ENCODE data around the gene APOBEC3F. TPM values are rescaled to one million over a fixed set of nuclear protein-coding genes. Genes with fewer than 3 reads are reported as not detected.
"Not testable (repeated sequence)": the region's sequence is repeated elsewhere in the genome, so short reads cannot be mapped to it uniquely, and the experiment has no call there.

The APOBEC3F gene
- total RNA-seq = 0.82 TPM

DNA sequence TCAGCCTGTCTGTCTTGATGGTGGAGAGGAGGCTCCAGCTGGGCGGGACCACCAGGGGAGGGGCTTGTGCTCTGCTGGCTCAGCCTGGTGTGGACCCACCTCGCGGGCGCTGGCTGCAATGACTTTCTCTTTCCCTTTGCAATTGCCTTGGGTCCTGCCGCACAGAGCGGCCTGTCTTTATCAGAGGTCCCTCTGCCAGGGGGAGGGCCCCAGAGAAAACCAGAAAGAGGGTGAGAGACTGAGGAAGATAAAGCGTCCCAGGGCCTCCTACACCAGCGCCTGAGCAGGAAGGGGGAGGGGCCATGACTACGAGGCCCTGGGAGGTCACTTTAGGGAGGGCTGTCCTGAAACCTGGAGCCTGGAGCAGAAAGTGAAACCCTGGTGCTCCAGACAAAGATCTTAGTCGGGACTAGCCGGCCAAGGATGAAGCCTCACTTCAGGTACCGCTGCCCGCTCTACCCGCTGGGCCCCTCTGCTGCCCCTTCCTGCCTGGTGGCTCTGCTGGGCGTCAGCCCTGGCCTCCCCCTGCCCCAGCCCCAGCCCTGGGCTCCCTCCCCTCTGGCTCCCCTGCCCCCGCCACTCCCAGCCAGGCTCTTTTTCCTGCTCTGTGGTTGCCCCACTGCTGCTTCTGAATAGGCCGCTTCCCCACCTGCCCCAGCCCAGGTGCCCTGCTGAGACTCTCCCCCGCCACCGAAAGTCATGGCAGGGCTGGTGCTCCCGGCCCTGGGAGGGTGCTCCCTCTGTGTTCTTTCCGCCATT, at the start of gene APOBEC3F:
TSS of gene APOBEC3F (plus strand) at position 327 of the 759 bp plus-strand sequence. CDS start at position 424, 97 bp downstream.
- not testable (repeated sequence) for FAIRE-seq; DNase-seq (ENCODE audit: low spot score in 2 of 2)

DNA sequence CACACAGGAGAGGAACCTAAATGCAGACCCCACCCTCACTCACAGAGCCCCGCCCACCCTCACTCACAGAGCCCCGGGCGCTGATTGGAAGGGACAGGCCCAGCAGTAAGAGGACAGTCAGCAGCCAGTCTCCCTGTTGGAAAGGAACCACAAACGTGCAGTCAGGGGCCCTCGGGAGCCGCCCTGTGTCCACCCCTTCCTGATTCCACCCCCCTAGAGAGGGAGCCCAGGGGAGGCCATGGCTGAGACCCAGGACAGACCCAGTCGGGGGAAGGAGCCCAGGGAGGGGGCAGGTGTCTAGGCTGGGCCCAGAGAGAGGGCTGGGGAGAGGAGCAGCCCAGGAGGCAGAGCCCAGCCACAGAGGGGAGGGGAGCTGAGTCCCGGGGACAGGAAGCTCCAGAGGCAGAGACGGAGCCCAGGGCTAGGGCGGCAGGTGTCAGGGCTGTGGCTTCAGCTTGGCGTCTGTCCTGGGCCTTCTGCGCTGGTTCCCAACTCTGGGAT, 47.7 kb upstream of the APOBEC3F start:
- DNase-seq (ENCODE audit: low spot score in 2 of 2); FAIRE-seq: not testable (repeated sequence)

DNA sequence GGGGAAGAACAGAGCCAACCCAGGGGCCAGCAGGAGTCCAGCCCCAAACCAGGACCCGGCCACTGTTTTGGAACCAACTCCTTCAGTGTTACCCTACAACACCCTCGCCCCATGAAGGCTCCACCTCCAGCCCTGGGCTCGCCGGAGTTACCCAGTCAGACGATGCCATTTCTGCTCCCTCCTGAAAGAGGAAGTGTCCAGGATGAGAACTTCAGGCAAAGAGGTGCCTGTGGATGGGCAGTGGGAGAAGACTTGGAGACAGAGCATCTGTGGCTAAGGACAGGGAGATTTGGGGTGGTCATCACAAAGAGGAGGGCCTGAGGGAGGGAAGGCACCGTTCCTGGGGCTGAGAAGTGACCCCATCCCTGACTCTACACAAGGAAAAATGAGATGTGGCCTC, 44.6 kb upstream of the APOBEC3F start:
- FAIRE-seq (no peak), DNase-seq (ENCODE audit: low spot score in 2 of 2) (no peak)

DNA sequence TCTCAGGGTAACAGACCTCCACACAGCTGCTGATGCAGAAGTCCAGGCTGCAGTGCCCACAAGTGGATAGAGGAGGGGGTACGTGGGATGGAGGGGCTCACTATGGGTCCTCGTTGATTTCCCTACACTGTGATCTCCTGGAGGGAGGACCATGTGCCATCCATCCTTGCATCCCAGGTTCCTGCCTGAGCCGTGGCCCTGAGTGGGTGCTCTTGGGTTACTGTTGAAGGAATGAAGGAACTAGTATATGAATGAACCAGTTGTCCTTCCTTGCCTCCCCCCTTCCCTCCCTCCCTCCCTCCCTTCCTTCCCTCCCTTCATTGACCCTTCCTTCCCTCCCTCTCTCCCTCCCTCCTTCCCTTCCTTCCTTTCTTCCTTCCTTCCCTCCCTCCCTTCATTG, 43.1 kb upstream of the APOBEC3F start:
- FAIRE-seq (no peak), DNase-seq (ENCODE audit: low spot score in 2 of 2) (no peak)

DNA sequence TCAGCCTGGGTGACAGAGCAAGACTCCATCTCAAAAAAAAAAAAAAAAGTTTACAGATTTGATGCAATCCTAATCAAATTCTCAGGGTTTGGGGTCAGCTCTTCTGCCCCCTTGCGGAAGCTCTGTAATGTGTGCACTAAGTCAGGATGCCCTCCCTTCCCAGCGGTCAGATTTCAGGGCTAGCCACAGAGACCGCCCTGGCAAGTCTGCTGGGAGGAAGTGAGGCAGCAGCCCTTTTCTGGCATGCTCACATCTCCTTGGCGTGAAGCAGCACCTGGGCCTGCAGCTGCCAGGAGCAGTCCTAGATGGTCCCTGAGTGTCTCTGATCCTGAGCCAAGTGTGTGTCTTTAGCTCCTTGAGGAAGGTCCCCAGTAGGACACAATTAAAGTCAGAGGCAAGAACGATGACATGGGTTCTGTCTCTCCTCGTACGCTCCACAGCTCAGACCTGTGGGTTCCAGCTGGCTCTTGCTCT, 37.5 kb upstream of the APOBEC3F start:
- FAIRE-seq (no peak), DNase-seq (ENCODE audit: low spot score in 2 of 2) (peak; percentile 56 to 74)

DNA sequence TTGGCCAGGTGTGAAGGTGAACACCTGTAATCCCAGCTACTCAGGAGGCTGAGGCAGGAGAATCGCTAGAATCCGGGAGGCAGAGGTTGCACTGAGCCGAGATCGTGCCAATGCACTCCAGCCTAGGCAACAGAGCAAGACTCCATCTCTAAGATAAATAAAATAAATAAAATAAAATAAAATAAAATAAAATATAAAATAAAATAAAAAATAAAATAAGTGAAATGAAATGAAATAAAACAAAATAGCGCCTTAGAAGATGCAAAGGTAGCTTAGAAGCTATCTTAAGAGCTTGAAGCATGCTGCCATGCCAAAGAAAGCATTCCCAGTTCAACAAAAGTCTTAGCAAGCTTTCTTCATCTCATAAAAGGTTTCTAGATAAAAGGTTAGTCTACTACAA, 33.5 kb upstream of the APOBEC3F start:
- DNase-seq (ENCODE audit: low spot score in 2 of 2) (no peak), FAIRE-seq (no peak)

DNA sequence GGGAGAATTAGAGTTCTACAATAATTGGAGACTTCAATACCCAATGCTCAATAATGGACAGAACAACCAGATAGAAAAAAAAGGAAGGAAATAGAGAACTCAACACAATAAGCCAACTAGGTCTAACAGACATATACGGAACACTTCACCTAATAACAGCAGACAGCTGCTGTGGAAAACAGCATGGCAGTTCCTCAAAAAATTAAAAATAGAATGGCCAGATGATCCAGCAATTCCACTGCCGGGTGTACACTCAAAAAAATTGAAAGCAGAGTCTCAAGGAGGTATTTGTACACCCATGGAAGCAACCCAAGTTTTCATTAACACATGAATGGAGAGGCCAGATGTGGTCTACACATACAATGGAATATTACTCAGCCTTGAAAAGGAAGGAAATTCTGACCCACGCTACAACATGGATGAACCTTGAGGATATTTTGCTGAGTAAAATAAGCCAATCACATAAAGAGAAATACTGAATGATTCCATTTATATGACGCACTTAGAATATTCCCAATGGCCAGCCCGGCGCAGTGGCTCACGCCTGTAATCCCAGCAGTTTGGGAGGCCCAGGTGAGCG, 32.3 kb upstream of the APOBEC3F start:
- DNase-seq (ENCODE audit: low spot score in 2 of 2); FAIRE-seq: not testable (repeated sequence)

DNA sequence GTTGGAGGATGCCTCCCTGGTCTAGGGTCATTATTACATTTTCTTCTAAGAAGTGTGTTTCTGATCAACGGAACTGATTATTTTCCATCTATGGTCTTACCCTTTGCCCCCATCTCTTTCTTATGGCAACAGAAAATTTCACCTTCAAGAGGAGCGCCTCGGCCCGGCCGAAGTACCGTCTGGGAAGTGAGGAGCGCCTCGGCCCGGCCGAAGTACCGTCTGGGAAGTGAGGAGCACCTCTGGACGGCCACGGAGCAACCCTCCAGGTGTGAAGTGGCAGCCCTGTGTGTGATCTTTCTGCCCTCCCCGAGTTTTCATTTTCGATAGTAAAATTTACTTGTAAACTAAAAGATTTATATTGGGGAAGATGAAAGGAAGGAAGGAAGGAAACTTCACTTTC, 29.7 kb upstream of the APOBEC3F start:
- FAIRE-seq (no peak), DNase-seq (ENCODE audit: low spot score in 2 of 2) (no peak)

DNA sequence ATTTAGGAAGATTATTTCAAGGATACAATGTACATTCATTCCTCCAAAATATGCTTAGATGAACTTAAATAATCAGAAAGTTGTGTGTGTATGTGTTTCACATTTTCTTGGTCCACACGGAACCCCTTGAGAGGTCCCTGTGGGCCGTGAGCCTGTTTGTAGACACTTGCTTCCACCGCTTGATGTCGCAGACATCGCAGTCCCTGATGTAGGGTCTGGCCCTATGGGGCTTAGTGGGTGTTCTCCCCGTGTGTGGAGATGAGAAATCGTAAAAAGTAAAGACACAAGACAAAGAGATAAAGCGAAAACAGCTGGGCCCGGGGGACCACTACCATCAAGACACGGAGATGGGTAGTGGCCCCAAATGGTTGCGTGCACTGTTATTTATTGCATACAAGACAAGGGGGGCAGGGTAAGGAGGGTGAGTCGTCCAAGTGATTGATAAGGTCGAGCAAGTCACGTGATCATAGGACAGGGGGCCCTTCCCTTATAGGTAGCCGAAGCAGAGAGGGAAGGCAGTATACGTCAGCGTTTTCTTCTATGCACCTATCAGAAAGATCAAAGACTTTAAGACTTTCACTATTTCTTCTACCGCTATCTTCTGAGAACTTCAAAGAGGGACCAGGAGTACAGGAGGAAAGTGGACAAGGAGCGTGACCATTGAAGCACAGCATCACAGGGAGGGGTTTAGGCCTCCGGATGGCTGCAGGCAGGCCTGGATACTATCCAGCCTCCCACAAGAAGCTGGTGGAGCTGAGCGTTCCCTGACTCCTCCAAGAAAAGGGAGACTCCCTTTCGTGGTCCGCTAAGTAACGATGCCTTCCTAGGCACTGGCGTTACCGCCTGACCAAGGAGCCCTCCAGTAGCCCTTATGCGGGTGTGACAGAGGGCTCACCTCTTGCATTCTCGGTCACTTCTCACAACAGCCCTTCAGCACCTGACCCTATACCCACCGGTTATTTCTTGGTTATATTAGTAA, 27.8 kb upstream of the APOBEC3F start:
- DNase-seq (ENCODE audit: low spot score in 2 of 2) = no peak
- FAIRE-seq = no peak

DNA sequence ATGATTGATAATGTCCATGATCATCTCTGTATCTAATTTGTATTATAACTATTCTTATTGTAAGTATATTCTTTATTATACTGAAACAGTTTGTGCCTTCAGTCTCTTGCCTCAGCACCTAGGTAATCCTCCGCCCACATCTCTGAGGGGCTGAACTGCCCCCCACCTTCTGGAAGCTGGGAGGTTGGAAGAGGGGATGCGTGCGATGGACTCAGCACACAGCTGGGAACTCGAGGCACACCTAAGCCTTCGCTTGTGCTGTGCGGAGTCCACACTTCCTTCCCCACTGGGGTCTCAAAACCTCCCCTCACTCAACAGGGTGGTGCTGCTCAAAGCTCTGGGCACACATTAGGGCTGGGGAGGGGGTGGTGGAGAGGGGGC, 27.1 kb upstream of the APOBEC3F start:
- not testable (repeated sequence) for FAIRE-seq; DNase-seq (ENCODE audit: low spot score in 2 of 2)

DNA sequence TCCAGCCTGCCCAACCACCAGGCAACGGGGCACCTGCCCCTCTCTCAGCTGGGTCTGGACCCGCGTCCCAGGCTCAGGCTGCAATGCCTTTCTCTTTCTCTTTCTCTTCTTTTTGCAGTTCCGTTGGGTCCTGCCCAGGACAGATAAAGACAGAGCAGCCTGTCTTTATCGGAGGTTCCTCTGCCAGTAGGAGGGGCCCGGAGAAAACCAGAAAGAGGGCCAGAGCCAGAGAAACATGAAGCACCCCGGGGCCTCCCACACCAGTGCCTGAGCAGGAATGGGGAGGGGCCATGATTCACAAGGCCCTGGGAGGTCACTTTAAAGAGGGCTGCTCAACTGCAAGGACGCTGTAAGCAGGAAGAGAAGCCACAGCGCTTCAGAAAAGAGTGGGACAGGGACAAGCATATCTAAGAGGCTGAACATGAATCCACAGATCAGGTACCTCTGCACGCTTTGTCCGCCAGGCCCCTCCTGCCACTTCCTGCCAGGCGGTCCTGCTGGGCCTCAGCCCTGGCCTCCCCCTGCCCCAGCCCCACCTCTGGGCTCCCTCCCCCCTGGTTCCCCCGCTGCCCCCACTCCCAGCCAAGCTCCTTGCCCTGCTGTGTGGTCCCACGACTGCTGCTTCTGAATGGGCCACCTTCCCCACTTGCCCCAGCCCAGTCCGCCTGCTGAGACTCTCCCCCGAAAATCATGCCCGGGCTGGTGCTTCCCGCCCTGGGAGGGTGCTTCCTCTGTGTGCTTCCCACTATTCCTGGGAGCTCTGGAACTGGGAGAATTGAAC, 26.5 kb upstream of the APOBEC3F start, which contains the start of gene APOBEC3C:
TSS of gene APOBEC3C (plus strand) at position 316 of the 781 bp plus-strand sequence. CDS start at position 422, 106 bp downstream.
- peak in 1 of 2 donors; percentile 43 for DNase-seq (ENCODE audit: low spot score in 2 of 2)
- FAIRE-seq = no peak

DNA sequence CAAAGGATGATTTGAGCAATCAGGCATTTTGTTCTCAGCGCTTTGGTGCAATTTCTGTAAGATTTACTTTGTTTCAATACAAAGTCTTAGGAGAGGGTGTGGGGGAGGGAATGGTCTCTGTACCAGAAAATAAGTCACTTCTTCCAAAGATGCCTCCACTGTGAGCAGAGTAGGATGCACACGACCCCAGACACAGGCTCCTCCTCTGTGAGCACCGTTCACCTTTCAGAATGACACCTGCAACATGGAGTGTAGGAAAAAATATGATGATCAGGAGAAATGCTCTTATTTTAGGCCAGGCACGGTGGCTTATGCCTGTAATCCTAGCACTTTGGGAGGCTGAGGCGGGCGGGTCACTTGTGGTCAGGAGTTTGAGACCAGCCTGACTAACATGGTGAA, 25.9 kb upstream of the APOBEC3F start:
- FAIRE-seq = not testable (repeated sequence)

DNA sequence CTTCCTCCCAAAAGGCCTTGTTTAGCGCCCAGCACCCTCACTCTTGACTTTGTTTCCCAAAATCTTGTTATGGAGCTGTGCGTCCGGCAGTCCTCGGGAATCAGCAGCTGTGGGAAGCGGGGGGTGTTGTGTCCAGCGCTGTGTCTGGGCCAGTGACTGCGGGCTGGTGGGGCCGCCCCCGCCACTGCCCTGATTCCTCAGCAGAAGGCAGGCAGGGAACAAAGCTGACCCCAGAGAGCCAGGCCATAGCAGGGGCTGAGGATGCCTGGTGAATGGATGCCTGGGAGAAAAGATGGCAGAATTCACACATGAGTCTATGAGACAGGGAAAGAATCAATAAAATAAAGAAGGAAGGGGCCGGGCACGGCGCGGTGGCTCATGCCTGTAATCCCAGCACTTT, 24.1 kb upstream of the APOBEC3F start:
- DNase-seq (ENCODE audit: low spot score in 2 of 2) (no peak), FAIRE-seq (no peak)

More for the DNA sequence above, 25.9 kb upstream of the APOBEC3F start:
- DNase-seq (ENCODE audit: low spot score in 2 of 2) = not testable (repeated sequence)

DNA sequence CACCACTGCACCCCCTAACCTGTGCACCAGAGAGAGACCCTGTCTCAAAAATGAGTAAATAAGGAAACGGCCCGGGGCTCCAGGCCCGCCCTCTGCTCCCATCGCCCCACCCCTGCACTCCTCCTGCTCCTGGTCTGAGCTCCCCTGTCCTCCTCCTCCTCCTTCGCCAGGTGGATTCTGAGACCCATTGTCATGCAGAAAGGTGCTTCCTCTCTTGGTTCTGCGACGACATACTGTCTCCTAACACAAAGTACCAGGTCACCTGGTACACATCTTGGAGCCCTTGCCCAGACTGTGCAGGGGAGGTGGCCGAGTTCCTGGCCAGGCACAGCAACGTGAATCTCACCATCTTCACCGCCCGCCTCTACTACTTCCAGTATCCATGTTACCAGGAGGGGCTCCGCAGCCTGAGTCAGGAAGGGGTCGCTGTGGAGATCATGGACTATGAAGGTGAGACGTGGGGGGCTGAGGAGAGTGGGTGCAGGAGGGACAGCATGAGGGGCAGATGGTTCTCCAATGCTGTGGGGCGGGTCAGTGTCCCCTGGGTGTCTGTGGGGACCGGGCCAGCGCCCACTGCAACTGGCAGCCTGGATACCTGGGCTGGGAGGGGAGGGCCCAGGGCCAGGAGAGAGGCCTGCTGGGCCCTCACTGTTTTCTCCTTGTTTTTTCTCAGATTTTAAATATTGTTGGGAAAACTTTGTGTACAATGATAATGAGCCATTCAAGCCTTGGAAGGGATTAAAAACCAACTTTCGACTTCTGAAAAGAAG, 22.9 kb upstream of the APOBEC3F start:
- DNase-seq (ENCODE audit: low spot score in 2 of 2) = no peak
- no peak for FAIRE-seq

DNA sequence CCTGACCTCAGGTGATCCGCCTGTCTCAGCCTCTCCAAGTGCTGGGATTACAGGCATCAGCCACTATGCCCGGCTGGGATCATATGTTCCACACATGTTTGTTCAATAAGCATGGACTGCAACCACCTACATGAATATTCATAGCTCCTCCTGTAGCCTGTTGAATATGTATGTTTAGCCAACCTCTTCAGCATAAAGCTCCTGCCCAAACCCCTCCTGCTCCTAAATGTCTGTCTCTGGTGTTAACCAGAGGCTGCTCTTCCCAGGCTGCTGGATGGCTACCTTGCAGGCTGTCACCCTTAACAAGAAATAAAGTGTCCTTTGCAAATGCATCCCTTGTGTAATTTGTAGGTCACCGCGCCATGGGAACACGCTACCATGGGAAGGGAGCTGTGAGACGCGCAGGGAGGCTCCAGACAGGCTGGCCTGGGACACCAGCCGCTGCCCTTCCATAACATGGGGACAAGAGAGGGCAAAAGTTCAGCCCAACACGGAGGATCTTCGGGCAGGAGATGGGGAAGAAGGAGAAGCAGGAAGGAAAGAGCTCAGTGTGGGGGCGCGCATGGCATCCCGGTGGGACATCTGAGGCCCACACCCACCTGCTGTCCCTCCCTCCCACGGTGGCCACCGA, 20.5 kb upstream of the APOBEC3F start:
- not testable (repeated sequence) for DNase-seq (ENCODE audit: low spot score in 2 of 2); FAIRE-seq

DNA sequence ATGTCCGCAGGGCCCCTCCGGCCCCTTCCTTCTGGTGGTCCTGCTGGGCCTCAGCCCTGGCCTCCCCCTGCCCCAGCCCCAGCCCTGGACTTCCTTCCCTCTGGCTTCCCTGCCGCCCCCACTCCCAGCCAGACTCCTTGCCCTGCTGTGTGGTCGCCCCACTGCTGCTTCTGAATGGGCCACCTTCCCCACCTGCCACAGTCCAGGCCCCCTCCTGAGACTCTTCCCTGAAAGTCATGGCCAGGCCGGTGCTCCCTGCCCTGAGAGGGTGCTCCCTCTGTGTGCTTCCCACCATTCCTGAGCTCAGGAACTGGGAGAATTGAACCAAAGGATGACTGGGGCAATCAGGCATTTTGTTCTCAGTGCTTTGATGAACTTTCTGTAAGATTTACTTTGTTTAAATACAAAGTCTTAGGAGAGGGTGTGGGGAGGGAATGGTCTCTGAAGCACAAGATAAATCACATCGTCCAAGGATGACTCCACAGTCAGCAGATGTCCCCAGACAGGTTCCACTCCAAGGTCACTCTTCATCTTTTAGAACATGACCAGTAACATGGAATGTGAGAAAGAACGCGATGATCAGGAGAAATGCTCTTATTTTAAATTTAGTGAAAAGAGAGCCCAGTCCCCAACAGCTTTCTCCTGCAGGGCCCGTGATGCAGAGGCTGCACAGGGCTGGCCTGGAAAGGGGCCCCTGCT, 19.0 kb upstream of the APOBEC3F start:
- FAIRE-seq = no peak
- DNase-seq (ENCODE audit: low spot score in 2 of 2) = no peak

DNA sequence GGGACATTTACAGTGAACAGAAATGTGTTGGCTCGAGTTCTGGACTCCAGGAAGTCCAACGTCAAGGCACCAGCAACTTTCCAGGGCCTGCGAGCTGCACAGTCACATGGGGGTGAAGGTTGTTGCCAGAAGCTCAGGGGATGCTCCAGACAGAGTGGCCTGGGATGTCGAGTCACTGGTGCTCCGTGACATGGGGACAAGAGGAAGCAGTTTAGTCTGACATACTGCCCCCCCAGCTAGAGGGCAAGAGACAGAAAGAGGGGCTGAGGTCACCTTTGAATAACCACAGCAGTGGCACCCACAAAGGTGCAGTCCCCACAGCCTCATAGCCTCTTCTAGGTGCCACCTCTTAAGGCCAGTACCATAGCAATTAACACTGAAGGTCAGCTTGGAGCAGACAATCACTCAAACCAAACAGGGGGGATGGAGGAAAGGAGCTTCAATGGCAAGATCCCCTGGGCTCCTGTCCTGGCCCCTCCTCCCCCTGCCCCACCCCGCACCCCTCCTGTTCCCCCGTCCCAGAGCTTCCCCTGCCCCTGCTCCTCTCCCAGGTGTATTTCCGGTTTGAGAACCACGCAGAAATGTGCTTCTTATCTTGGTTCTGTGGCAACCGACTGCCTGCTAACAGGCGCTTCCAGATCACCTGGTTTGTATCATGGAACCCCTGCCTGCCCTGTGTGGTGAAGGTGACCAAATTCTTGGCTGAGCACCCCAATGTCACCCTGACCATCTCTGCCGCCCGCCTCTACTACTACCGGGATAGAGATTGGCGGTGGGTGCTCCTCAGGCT, 15.9 kb upstream of the APOBEC3F start:
- no peak for FAIRE-seq
- DNase-seq (ENCODE audit: low spot score in 2 of 2) = no peak

Data from frontal cortex (tissue), 4 donors.